Adrenal gland (tissue), 12 donors: ENCODE data around the gene KCNF1. TPM values are rescaled to one million over a fixed set of nuclear protein-coding genes. Genes with fewer than 3 reads are reported as not detected.

Source experiments
- DNase-seq, 7 donors: peaks; one replicate each; pipeline ENCODE4 v3.0.0-alpha.2; 2019 to 2020
- H3K27ac ChIP-seq, 5 donors: fragments of 200-600 bp; sonication (generic) in 4 of 5; 1 replicate in 3 of 5; 2 replicates in 2 of 5; pipeline versions ENCODE4 v1.5.1 to v1.8.0; 2016 to 2020; ENCODE audit warnings: mild to moderate bottlenecking in 1 of 5
- H3K27me3 ChIP-seq: fragments of 200-600 bp; 2 replicates; pipeline ENCODE4 v1.8.0; 2021
- H3K36me3 ChIP-seq, 2 donors: fragments of 200-600 bp; replicated peaks in 1 of 2; 1 replicate in 1 of 2; 2 replicates in 1 of 2; pipeline versions ENCODE4 v1.5.1 to v1.8.0; 2018 to 2022
- H3K4me1 ChIP-seq, 2 donors: fragments of 200-600 bp; replicated peaks in 1 of 2; 1 replicate in 1 of 2; 2 replicates in 1 of 2; pipeline versions ENCODE4 v1.5.1 to v1.8.0; 2018 to 2021
- H3K4me3 ChIP-seq, 4 donors: fragments of 200-600 bp; sonication (generic) in 3 of 4; one replicate each; pipeline ENCODE4 v1.5.1; 2016 to 2018
- H3K9me3 ChIP-seq, 3 donors: fragments of 200-600 bp; sonication (generic) in 1 of 3; replicated peaks in 1 of 3; 1 replicate in 2 of 3; 2 replicates in 1 of 3; pipeline versions ENCODE4 v1.5.1 to v1.8.0; 2016 to 2021
- POLR2A ChIP-seq, 2 donors: fragments of 450-650 bp; IDR thresholded peaks; one replicate each; pipeline ENCODE4 v1.6.1; 2017; ENCODE audit warnings: antibody characterized with exemption in 2 of 2, mild to moderate bottlenecking in 2 of 2, moderate library complexity in 1 of 2
- WGBS, 4 donors: extraction: QIAGEN DNeasy Blood & Tissue Kit in 2 of 4; methylation state at CpG; one replicate each; pipeline versions ENCODE4 v1.1.5 to v1.1.7; 2013 to 2017; 5-methylcytosine and 5-hydroxymethylcytosine counted together
- intact Hi-C, 2 donors: fragments of 100-400 bp; cut with DNase I; formaldehyde crosslinking; loops; one replicate each; pipeline versions ENCODE4 v1.14.1 to v1.15.0; 2022 to 2023
- polyA plus RNA-seq, 3 donors: library from polyadenylated mRNA; stranded (reverse); fragments of 200-250 nt in 2 of 3; fragments of 350-450 nt in 1 of 3; fragmentation: Illumina TruSeq in 1 of 3; extraction: RNeasy Lipid Tissue Mini Kit (QIAGEN cat#74804) in 1 of 3; gene quantifications; one replicate each; pipeline ENCODE4 v1.2.3, GENCODE V29; 2013 to 2014
- total RNA-seq, 9 donors: library from RNA; depleted of rRNA in 4 of 9; stranded (reverse); fragments of >200 nt in 4 of 9; fragments of 120-200 nt in 1 of 9; fragmentation: NEBNext Ultra II Directional in 1 of 9; extraction: Animal tissue kit (Norgen Biotek cat#: 25700) in 1 of 9; gene quantifications; one replicate each; pipeline versions ENCODE4 v1.1.0 to v1.2.4, GENCODE V29; 2013 to 2023
- TF ChIP-seq, protein P1 (sequence below), 6 experiments: fragments of 450-650 bp in 4 of 6; fragments of 200-600 bp in 2 of 6; sonication (generic) in 1 of 6; IDR thresholded peaks; 1 replicate in 5 of 6; 2 replicates in 1 of 6; pipeline versions ENCODE4 v1.5.1 to v1.8.0; 2016 to 2021; ENCODE audit warnings: antibody characterized with exemption in 6 of 6, mild to moderate bottlenecking in 2 of 6, moderate library complexity in 1 of 6
- donor health status: healthy with polysubstance abuse.
- donor health status: Bipolar disorder and iron deficiency.
- donor health status: DM: yes; HTN: yes; CAD: no.
- donor health status: DM: no; HTN: no; CAD: no.
- donor health status: DM: no; HTN: no; CAD: no.
- donor health status: DM: yes; HTN: yes; CAD: no.

KCNF1 gene
- total and polyA plus RNA-seq, 12 donors: 0.03 to 1.1 (median 0.15) TPM; not detected in 8

DNA sequence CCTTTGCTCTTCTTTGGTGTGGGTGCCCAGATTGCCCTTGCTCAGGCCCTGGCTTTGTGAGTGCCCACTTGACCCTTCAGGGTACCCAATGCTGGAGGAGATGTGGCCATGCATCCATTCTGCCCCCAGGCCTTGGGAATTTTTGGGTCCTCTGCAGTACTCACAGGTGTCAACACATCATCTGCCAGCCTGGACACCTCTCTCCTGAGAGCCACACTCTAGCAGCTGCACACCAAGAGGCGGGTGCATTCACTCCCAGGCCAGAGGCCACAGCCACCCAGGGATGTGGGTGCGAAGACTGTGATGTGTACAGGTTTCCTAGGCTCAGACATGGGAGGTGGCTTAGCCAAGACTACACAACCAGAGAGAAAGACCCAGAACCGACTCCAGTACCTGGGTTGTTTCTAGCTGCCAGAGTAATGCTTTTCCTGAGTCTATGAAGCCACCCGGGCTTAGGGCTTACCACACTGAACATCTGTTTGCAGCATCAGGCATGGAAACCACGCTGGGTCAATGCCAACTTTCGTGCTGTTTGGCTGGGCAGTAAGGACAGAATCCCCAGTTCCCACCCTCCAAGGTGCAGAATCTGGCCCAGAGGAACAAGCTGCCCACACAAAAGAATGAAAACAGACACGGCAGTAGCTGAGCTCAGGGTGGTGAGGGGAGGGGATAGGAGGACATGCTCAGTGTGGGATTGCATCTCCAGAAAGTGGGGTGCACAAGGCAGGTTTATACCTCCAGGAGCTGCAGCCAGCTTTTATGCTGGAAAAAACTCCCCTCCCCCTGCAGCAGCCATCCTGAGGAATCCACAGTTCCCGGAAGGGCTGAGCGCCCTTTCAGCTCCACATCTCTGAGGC is 40.1 kb downstream of the KCNF1 start:
- H3K9me3 ChIP-seq: no peaks in the 10 kb centered on the region
- no peaks in the 10 kb centered on the region for H3K4me1 ChIP-seq
- H3K4me3 ChIP-seq: no peak overlapping the region
- H3K27ac ChIP-seq: no peak overlapping the region
- DNase-seq: no peak
- no peaks in the 10 kb centered on the region for H3K36me3 ChIP-seq
- H3K27me3 ChIP-seq: peaks cover 3% of the 10 kb centered on the region
- TF ChIP-seq POLR2A (IDR thresholded peaks at IDR 0.05): no peak
- TF ChIP-seq, protein P1, sequence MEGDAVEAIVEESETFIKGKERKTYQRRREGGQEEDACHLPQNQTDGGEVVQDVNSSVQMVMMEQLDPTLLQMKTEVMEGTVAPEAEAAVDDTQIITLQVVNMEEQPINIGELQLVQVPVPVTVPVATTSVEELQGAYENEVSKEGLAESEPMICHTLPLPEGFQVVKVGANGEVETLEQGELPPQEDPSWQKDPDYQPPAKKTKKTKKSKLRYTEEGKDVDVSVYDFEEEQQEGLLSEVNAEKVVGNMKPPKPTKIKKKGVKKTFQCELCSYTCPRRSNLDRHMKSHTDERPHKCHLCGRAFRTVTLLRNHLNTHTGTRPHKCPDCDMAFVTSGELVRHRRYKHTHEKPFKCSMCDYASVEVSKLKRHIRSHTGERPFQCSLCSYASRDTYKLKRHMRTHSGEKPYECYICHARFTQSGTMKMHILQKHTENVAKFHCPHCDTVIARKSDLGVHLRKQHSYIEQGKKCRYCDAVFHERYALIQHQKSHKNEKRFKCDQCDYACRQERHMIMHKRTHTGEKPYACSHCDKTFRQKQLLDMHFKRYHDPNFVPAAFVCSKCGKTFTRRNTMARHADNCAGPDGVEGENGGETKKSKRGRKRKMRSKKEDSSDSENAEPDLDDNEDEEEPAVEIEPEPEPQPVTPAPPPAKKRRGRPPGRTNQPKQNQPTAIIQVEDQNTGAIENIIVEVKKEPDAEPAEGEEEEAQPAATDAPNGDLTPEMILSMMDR (IDR thresholded peaks at IDR 0.05): no peak
- intact Hi-C loops: no loop called here
- 50 to 76% (median 68%) methylated on average over 4 to 9 of the region's 9 CpGs for WGBS, 4 donors

DNA sequence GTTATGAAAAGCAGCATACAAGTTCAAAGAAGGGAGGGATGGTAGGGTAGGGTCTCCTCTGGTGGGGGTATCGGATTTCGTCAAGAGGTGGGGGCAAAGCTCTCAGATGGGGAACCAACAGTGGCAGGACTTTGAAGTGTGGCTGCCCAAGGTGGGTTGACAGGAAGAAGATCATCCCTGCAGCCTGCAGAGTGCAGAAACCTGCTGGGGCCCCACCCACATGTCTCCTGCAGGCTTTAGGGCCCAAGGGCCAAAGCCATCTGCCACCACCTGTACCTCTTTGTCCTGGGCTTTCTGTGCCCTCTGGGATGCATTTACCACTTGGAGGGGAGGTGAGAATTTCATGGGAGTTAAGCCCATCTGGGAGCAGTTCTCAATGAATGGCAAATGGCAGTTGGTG is 42.7 kb downstream of the KCNF1 start:
- Histone ChIP-seq H3K36me3 (no peaks in the 10 kb centered on the region), H3K27ac (no peak overlapping the region), H3K9me3 (no peaks in the 10 kb centered on the region), H3K27me3 (peaks cover 5% of the 10 kb centered on the region), H3K4me3 (no peak overlapping the region), H3K4me1 (no peaks in the 10 kb centered on the region)
- no peak for DNase-seq
- intact Hi-C loops: no loop called here
- WGBS, 4 donors: 88 to 97% (median 91%) methylated on average over 2 of the region's 2 CpGs
- TF ChIP-seq POLR2A (IDR thresholded peaks at IDR 0.05): no peak
- TF ChIP-seq, protein P1 (IDR thresholded peaks at IDR 0.05): no peak

DNA sequence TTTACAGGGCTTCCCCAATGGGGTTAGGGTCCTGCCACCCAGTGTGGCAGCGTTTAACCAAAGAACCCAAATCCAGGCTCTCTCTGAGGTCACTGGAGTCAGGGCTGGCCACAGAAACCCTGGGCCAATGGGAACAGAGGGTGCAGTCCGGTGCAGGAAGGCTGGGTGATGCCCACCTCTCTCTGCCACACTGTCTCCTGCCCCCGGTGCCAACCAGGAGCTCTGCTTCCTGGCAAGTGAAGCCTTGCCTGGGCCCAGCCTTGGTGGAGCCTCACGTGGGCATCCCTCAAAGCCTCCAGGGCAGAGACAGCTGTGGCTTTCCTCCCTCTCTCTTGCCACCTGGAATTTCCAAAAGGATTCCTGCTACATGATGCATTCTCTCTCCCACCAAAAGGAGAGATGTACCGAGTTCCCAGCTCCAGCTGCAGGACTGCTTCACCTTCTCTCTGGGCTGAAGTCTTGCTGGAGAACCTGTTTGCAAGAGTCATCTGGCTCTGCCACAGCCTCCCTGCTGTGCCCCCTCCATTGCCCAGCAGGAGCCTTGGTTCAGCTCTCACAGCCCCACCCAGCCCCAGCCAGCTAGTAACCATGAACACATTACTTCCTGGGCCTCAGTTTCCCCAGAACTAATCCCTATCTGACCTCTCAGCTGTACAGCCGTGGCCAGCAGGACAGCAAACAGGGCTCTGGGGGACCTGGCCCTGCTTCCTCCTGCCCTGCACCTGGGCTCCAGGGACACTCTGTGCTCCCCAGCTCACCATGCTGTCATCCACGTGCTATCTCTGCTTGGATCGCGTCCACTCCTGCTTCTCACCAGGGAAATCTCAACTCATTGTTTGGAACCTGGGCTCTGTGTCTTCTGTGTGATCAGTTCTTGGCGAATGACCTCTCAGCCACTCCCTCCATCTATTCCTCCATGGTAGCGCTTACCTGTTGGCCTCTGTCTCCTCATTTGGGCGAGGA is 43.4 kb downstream of the KCNF1 start:
- intact Hi-C loops: no loop called here
- H3K36me3 ChIP-seq: no peaks in the 10 kb centered on the region
- H3K9me3 ChIP-seq: no peaks in the 10 kb centered on the region
- TF ChIP-seq, protein P1 (IDR thresholded peaks at IDR 0.05): no peak
- no peak for TF ChIP-seq POLR2A (IDR thresholded peaks at IDR 0.05)
- H3K27me3 ChIP-seq: peaks cover 5% of the 10 kb centered on the region
- no peak overlapping the region for H3K27ac ChIP-seq
- H3K4me3 ChIP-seq: no peak overlapping the region
- 79 to 92% (median 90%) methylated on average over 9 to 12 of the region's 12 CpGs for WGBS, 4 donors
- H3K4me1 ChIP-seq: no peaks in the 10 kb centered on the region
- no peak for DNase-seq
